Activated CD4-positive, alpha-beta T cell treated with anti-CD3 and anti-CD28 coated beads, Interleukin-2, amount 50 U/mL, for 4 hours (primary cell): Measurements from ENCODE around the gene NRXN2.

Source experiments
- DNase-seq, 2 experiments: peaks; one replicate each; pipeline ENCODE4 v3.0.0-alpha.2; 2020

Gene NRXN2

DNA sequence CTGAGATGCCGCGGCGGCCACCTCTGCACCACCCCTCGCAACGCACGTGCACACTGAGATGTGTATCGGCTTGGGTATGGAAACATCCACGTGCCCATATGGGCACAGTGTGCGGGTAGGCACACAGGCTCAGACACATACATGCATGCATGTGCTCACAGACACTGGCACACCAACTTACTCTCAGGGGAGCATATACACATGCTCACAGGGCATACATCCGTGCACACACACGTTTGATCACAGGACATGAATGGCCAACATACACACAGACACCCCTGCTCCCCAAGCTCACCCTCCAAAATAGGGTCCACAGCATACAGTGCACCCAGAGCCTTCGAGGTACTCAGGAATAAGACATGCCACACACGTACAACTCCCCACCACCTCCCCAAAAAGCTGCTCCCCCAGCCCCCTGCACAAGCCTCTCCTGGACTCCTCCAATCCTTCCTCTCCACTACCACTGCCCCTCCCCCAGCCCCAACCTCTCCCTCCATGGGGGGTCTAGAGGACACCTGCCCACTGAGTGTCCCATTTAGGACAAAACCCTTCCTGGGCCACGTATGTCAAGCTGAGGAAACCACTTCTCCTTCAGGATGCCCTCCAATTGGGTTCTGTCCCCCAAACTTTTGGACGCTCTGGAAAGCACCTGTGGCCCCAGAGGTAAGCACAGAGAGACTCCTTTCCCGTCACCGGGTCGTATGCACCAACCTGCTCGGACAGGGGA is 78.9 kb downstream of the NRXN2 start:
- DNase-seq: no peak

- DNase-seq: no peak
These were observed 79.6 kb downstream of the NRXN2 start for GRCh38 chr11:64643256-64643881.

GRCh38 chr11:64642871-64643255 is 80.1 kb downstream of the NRXN2 start:
- DNase-seq: no peak

- no peak for DNase-seq
These were observed 80.6 kb downstream of the NRXN2 start for GRCh38 chr11:64642418-64642735.

DNA sequence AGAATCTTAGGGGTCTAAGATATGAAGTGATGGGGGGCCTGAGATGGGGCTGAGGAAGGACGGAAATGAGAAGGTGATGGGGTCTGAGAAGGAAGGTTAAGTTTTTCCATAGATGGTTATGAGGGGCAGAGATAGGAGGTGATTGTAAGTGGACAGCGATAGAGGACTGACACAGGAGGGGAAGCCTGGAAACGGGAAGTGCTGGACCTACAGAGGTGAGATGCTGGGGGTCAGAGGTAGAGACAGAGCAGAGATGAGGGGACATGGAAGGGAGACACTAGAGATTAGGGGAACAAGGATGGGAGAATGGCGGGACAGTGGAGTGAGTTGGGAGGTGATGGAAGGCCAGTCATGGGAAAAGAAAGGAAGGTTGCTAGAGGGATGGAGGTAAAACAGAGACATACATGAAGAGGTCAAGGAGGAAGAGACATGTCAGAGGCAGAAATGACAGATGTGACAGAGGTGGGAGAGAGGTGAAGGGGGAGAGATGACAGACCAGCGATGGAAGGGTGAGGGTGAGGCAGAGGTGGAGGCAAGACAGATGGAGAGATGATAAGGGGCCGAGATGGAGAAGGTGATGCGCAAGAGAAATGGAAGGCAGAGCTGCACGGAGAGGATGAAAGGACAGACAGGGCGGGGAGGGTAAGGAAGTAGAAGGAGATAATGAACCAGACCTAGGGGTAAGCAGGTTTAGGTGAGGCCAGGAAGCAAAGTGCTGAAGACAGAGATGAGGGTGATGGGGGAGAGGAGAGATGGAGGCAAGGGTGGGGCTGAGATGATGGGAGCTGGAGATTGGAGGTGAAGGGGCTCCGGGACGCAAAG is 81.2 kb downstream of the NRXN2 start:
- DNase-seq: no peak

GRCh38 chr11:64639885-64640284 is 83.1 kb downstream of the NRXN2 start:
- no peak for DNase-seq

DNA sequence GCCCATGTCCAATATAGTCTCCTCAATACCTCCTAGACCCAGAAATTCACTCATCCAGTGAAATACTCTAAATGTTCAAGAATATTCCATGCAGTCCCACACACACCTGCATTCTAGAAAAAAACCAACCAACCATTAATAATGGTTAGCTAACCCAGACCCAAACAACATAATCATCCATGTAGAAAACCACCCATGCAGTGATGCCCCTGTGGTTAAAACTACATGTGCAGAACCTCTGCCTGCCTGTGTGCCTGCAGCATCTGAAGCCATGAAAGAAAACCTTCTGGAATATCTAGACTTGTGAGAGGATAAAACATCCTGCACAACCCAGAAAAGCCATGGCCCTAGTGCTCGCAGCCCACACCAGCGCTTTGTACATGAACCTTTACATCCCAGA is 84.2 kb downstream of the NRXN2 start:
- DNase-seq: no peak

GRCh38 chr11:64638018-64638665 is 84.9 kb downstream of the NRXN2 start:
- no peak for DNase-seq

DNA sequence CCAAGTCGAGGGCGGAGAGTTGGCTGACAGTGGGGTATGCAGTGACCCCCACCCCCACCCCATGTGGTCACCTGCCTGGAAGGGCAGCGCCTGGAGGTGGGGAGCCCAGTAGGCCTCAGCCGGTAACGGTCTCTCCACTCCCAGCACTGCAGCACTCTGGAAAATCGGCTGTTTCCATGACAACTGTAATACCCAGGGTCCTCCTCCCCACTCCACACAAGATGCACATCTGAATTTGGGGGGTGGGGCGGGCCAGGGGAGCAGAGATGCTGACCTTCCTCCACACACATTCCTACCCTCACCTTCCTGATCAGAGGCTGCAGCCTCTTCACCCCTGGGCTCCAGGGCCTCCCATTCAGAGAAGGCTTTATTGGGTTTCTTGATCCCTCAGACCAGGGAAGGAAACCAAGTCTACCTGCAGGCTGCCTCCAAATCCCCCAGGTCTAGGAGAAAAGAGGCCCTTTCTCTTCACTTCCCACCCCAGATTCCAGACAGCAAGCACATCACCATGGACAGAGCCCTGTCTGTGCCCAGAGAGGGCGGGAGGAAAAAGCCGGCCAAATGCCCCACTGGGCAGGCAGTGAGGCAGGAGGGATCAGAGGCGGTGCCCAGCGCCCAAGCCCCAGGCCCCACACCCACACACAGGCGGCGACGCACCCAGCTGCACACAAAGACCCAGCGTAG is 85.5 kb downstream of the NRXN2 start:
- no peak for DNase-seq

- DNase-seq: no peak
These were observed 89.3 kb downstream of the NRXN2 start for GRCh38 chr11:64633555-64634159.

- DNase-seq: no peak
These were observed 90.3 kb downstream of the NRXN2 start for GRCh38 chr11:64632654-64633053.

- DNase-seq: no peak
These were observed 90.8 kb downstream of the NRXN2 start for GRCh38 chr11:64632237-64632636.

DNA sequence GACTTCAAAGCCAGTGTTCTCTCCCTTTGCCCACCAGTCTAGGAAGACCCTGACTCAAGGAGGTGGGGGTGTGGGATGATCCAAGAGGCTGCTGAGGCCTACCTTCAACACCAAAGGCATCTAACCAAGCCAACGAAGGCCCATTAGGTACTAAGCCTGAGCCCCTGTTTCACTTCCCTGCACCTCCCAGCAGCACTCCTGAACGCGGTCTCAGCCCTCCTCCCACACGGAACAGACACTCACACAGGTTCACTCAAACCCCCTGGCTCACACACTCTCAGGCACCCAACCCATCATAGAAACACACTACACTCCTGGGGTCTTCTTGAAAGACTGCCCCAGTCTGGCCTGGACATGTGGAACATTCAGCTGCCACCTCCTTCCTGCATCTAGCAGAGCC is 91.3 kb downstream of the NRXN2 start:
- no peak for DNase-seq

DNA sequence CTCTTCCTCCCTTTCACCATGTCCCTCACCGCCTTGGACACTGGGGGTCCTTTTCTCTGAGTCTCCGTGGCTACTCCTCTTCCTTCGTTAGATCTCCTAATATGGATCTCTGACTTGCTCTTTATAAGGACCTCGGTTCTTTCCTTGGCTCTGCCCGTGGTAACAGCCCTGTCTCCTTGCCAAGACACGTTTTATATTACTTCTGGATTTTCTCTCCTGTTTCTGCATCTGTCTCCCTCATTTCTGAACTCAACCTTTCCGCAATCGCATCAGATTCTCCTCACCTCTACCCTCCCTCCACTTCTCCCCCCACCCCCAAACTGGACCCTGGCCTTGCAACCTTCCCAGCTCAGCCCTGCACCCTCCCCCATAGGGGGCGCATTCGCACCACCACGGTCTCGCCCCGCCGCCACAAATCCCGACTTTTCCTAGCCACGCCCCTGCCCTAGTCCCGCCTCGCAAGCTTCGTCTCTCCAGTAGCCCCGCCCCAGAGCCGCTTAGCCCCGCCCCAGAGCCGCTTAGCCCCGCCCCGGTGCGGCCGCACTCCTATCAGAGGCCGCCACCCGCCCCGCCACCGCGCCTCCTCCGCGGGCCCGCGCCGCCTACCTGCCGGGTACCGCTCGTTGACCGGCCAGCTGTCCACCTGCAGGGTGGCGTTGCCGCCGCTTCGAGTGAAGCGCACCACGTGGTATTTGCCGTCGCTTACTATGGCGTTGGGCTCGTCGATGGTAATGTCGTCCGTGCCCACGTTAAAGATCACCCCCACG is 93.0 kb downstream of the NRXN2 start:
- DNase-seq: no peak

DNA sequence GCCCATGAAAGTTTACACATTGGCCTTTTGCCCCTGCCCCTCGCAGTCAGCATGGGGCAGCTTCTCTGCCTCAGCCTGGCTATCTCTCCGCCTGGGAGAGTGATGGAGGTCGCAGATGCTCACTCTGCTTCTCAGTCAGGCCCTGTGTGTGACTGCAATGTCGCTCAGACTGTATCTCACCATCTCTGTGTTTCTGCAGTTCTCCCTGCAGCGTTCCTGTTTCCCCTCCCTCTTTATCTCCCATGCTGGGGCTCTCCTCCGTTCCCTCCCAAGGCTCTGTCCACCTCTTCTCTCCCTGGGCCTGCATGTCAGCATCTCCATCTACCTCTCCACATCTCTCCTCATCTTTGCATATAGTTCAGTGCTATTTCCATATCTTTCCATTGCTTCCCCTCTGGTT is 93.9 kb downstream of the NRXN2 start:
- no peak for DNase-seq

DNA sequence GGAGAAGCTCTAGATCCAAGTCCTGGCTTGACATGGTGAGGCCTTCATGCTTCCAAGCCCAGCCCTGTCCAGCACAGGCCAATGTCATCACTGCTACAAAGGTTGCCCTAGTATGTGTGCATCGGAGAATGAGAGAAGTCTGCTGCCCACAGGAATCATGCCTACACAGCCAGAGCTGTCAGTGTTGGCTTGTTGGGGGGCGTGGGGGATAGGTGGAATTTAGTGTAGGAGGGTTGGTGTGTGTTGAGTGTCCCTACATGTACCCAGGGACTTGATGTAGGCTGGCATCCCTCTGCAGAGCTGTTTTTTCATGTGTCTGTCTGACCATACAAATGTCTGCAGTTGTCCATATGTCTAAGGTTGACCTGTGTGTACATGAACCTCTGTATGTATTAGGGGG is 94.4 kb downstream of the NRXN2 start:
- DNase-seq: no peak

- DNase-seq: no peak
These were observed 95.6 kb downstream of the NRXN2 start for GRCh38 chr11:64627371-64627770.

GRCh38 chr11:64626637-64627036 is 96.4 kb downstream of the NRXN2 start:
- no peak for DNase-seq

GRCh38 chr11:64624883-64625481 is 98.0 kb downstream of the NRXN2 start:
- no peak for DNase-seq

DNA sequence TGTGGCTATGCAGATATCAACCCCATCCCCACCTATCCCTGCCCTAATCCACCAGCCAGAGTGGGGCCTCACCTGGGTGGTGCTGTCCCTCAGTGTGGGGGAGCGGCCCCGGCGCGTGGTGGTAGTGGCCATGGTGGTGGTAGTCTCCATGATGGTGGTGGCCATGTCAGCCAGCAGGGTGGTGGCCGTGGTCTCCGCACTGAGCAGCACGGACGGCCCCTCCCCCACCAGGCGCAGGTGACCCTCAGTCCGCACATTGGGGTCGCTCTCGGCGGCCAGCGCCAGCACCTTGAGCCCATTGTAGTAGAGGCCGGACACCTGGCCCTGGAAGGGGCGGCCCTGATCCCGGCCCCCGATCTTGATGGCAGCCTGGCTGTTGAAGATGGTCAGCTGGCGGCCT is 100.3 kb downstream of the NRXN2 start:
- no peak for DNase-seq

- DNase-seq: no peak
These were observed 101.5 kb downstream of the NRXN2 start for GRCh38 chr11:64621283-64622019.
